ENCODE measurements around the gene SLC27A3.

Gene SLC27A3

GRCh38 chr1:153800516-153800915 lies 25.3 kb downstream of the SLC27A3 start:
- DNase-seq: no peak

- DNase-seq: no peak
These were observed 25.9 kb downstream of the SLC27A3 start for GRCh38 chr1:153801028-153801625.

DNA sequence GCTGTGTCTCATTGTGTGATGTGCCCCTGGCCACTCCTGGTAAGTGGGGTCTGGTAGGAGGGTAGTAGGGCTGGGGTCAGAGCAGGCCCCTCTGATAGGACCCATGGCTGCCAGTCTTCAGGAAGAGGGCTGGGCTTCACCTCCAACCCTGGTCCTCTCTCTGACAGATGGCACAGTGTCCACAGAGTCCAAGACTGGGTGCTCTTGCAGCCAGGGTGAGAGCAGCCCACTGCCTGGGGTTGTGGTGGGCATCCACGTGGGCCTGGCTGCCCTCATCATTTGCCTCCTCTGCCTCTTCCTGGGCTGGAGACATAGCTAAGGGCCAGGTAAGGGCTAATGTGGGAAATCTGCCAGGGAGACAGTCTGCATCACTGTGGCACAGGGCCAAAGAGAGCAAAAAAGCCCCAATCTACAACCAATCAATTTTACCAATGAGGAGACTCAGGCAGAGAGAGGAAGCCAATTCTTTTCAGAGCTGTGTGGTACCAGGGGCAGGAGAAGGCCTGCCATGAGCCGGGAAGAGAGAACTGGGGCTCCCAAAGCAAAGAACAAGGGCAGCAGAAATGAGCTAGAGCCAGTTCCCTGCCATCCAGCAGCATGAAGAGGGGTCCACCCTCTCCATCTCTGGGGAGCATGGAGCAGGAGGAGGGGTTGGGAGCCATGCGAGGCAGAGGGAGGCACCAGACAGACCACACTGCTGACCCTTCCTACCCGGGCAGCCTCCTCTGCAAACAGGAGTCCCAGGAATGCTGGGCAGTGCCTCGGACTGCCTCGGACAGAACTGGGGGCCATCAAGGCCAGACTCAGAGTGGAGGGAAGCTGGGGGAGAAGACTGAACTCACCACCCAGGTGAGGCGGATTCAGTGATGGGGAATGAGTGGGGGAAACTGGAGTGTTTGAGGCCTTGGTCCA lies 26.8 kb downstream of the SLC27A3 start:
- DNase-seq: no peak

DNA sequence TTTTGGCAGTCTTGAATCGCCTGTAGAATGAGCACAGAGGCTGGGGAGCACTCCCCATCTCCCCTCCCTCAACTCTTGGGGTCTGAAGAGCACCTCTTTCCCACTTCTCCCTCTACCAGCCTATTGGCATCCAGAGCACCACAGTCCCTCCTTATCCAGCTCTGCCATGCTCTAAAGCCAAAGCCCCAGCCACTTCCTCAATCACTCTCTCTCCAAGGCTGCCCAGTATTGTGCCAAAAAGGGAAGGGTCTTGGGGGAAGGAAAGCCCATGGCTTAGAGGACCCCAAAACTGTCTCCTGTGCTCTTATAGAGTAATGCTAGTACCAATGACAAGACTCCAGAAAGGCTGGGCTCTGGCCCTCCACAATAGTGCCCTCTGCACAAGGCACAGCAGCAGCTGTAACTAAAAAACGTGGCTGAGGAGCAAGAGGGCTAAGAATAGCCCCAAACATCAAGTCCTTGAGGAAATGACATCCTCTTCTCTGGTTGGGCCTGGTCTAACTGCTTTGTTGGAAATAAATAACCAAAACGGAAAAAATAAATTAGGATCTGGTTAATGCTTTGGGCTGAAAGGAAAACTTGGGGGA lies 28.4 kb downstream of the SLC27A3 start:
- DNase-seq: no peak

- DNase-seq: no peak
These were observed 28.9 kb downstream of the SLC27A3 start for GRCh38 chr1:153804112-153804511.

- no peak for DNase-seq
These were observed 30.0 kb downstream of the SLC27A3 start for GRCh38 chr1:153805042-153805745.

- DNase-seq: no peak
These were observed 30.9 kb downstream of the SLC27A3 start for GRCh38 chr1:153805886-153806719.

DNA sequence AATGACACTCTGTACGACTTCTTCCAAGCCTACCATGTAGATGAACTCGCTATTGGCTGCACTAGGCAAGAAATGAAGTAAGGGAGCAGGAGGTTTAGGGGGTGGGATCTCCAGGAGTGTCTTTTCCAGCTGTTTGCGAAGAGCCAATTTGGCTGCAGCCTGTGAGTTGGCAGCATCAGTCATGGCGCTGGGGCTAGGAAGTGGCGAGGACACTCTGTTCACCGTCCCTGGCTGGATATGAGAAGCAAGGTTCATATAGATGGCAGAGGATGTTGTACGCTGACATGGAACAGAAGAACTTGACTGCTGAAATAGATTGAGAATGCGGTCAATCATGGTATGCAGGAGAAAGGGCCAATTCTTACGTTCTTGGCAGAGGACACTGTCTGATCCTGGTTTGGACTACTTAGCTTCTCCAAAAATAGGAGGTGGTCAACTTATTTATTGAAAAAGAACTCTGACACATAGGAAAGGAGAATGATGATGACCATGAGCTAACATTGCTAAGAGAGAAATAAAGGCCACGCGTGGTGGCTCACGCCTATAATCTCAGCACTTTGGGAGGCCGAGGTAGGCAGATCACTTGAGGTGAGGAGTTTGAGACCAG lies 41.2 kb downstream of the SLC27A3 start:
- no peak for DNase-seq

GRCh38 chr1:153818876-153819275 lies 43.7 kb downstream of the SLC27A3 start:
- DNase-seq: no peak

DNA sequence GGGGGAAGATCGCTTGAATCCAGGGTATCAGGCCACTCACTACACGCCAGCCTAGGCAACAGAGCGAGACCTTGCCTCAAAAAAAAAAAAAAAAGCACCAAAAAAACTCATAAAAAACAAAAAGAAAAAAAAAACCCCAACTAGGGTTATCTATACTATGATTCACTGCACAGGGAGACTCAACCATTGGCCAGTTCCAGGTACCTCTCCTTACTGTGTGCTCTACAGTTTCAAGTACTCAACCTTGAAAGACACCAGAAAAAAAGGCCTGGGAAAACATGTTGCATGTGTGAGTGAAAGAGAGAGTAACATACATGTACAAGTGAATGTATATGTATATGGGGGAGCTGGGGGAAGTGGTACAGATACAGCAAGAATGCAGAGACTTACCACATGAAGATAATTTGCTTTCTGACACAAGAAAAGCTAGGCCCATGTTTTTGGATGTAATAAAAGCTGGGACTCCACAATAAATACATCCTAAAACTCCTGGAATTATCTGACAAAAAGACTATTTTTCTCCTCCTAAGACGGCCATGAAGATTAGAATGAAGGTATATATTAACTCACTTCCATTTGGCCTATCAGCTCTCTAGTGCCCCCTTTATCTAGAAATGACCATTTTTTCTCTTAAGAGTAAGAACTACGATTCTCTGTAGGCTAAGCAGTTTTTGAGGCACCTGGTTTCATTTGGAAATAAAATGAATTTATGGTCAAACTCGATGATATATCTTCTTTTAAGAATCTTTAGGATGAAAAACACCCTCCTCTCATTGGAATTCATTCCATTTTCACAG lies 52.2 kb downstream of the SLC27A3 start:
- no peak for DNase-seq
